Fibroblast of lung (primary cell): Measurements from ENCODE around the gene GTF3C2. TPM values are rescaled to one million over a fixed set of nuclear protein-coding genes. Genes with fewer than 3 reads are reported as not detected.
A peak's percentile ranks its signal among the peaks of the same experiment; 100 is the strongest.

Source experiments
- DNase-seq, 2 donors: peaks; one replicate each; pipeline versions ENCODE4 v3.0.0 to v3.0.0-alpha.2; 2010; ENCODE audit warnings: low read depth in 2 of 2
- H2AFZ ChIP-seq: 2 replicates; pipeline ENCODE4 v1.5.1; 2012; ENCODE audit warnings: low read length, control low read depth, inconsistent platforms
- H3K27ac ChIP-seq: 2 replicates; pipeline ENCODE4 v1.5.1; 2011; ENCODE audit warnings: low read length, control low read depth; ENCODE audit not compliant: insufficient read depth
- H3K27me3 ChIP-seq: 2 replicates; pipeline ENCODE4 v1.5.1; 2011; ENCODE audit warnings: mild to moderate bottlenecking, low read length; ENCODE audit not compliant: control insufficient read depth, insufficient read depth
- H3K36me3 ChIP-seq: 2 replicates; pipeline ENCODE4 v1.5.1; 2011; ENCODE audit warnings: low read length; ENCODE audit not compliant: control insufficient read depth, insufficient read depth
- H3K4me1 ChIP-seq: 2 replicates; pipeline ENCODE4 v1.5.1; 2011; ENCODE audit warnings: low read length; ENCODE audit not compliant: control insufficient read depth, insufficient read depth; ENCODE audit errors: extremely low read depth
- H3K4me2 ChIP-seq: 2 replicates; pipeline ENCODE4 v1.5.1; 2011; ENCODE audit warnings: low read length, control low read depth; ENCODE audit not compliant: insufficient read depth; ENCODE audit errors: extremely low read depth
- H3K4me3 ChIP-seq, 4 experiments: fragments of 200-600 bp in 1 of 4; sonication (generic) in 1 of 4; replicated peaks in 1 of 4; 2 replicates each; pipeline ENCODE4 v1.5.1; 2011 to 2016; ENCODE audit warnings: low read length in 4 of 4, low read depth in 3 of 4, mild to moderate bottlenecking in 3 of 4, control low read depth in 2 of 4, inconsistent platforms in 1 of 4, mixed read lengths in 1 of 4; ENCODE audit not compliant: insufficient read depth in 1 of 4; ENCODE audit errors: control extremely low read depth in 1 of 4
- H3K79me2 ChIP-seq: 2 replicates; pipeline ENCODE4 v1.5.1; 2012; ENCODE audit warnings: mild to moderate bottlenecking, low read length, inconsistent platforms; ENCODE audit not compliant: control insufficient read depth, insufficient read depth
- H3K9ac ChIP-seq: 2 replicates; pipeline ENCODE4 v1.5.1; 2011; ENCODE audit warnings: mild to moderate bottlenecking, low read length, control low read depth; ENCODE audit not compliant: insufficient read depth
- H3K9me3 ChIP-seq: 2 replicates; pipeline ENCODE4 v1.5.1; 2012; ENCODE audit warnings: low read depth, low read length; ENCODE audit not compliant: control insufficient read depth, insufficient read depth
- H4K20me1 ChIP-seq: 2 replicates; pipeline ENCODE4 v1.5.1; 2011; ENCODE audit warnings: low read length; ENCODE audit not compliant: control insufficient read depth, insufficient read depth; ENCODE audit errors: extremely low read depth
- EZH2 ChIP-seq: IDR thresholded peaks from 2 replicates; pipeline ENCODE4 v1.5.1; 2012; ENCODE audit warnings: low read length, control low read depth, mild to moderate bottlenecking; ENCODE audit errors: missing control alignments
- polyA plus RNA-seq, 2 donors: library from polyadenylated mRNA; depleted of rRNA in 1 of 2; stranded (reverse) in 1 of 2; unstranded in 1 of 2; fragments of >200 nt; gene quantifications; 2 replicates each; pipeline ENCODE4 v1.2.1, GENCODE V29; 2011 to 2012; ENCODE audit warnings: missing spikeins in 1 of 2
- total RNA-seq: library from RNA; depleted of rRNA; stranded (reverse); fragments of >200 nt; gene quantifications from 2 replicates; pipeline ENCODE4 v1.2.1, GENCODE V29; 2014
- TF ChIP-seq, protein P1 (sequence below), 2 donors: IDR thresholded peaks in 1 of 2; conservative IDR thresholded peaks in 1 of 2; 1 replicate in 1 of 2; 2 replicates in 1 of 2; pipeline ENCODE4 v1.5.1; 2011 to 2012; ENCODE audit warnings: low read length in 2 of 2, control low read depth in 1 of 2, inconsistent platforms in 1 of 2, low read depth in 1 of 2, mild to moderate bottlenecking in 1 of 2

GTF3C2 gene
- total and polyA plus RNA-seq, 2 donors (not counting 1 experiment from before 2014, with no cell fraction given), result 19.2 to 30.2 TPM

DNA sequence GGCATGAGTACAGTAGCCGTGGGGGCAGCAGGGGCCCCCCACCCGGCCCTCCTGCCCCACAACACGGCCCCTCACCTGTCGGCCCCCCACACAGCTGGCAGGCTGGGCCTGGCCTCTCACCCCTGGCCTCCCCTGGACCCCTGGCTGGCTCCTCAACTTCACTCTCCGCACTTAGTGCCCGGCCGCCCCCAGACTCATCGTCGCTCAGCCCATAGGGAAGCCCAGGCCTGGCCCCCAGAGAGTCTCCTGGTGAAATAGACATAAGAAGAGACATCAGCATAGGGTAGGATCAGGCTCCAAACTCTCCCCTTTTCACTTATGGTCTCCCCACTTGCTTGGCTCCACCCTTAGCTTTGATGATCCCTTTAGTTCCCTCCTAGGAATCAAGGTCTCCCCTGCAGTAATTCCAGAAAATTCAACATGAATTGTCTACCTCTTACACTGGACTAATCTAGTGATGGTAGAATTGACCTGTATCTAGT lies 22.3 kb upstream of the GTF3C2 start:
- H2AFZ ChIP-seq, result no peak overlapping the region
- H4K20me1 ChIP-seq, result no peaks in the 10 kb centered on the region
- no peak for DNase-seq
- no peaks in the 10 kb centered on the region for H3K9me3 ChIP-seq
- H3K36me3 ChIP-seq, result peaks cover 42% of the 10 kb centered on the region
- H3K79me2 ChIP-seq, result peaks cover 24% of the 10 kb centered on the region
- H3K9ac ChIP-seq, result no peak overlapping the region
- peaks cover 3% of the 10 kb centered on the region for H3K4me1 ChIP-seq
- TF ChIP-seq, protein P1, sequence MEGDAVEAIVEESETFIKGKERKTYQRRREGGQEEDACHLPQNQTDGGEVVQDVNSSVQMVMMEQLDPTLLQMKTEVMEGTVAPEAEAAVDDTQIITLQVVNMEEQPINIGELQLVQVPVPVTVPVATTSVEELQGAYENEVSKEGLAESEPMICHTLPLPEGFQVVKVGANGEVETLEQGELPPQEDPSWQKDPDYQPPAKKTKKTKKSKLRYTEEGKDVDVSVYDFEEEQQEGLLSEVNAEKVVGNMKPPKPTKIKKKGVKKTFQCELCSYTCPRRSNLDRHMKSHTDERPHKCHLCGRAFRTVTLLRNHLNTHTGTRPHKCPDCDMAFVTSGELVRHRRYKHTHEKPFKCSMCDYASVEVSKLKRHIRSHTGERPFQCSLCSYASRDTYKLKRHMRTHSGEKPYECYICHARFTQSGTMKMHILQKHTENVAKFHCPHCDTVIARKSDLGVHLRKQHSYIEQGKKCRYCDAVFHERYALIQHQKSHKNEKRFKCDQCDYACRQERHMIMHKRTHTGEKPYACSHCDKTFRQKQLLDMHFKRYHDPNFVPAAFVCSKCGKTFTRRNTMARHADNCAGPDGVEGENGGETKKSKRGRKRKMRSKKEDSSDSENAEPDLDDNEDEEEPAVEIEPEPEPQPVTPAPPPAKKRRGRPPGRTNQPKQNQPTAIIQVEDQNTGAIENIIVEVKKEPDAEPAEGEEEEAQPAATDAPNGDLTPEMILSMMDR (conservative IDR thresholded peaks at IDR 0.05 in 1 of 2, IDR thresholded peaks at IDR 0.05 in 1 of 2; ENCODE audit: low read depth in 1 of 2, low read length in 2 of 2), result no peak
- TF ChIP-seq EZH2, result no peak
- peak overlapping the region; percentile 100 for H3K4me2 ChIP-seq
- H3K4me3 ChIP-seq, result peak overlapping the region in 2 of 4 experiments; percentile 70 to 79
- H3K27ac ChIP-seq, result peak overlapping the region; percentile 99
- H3K27me3 ChIP-seq, result no peaks in the 10 kb centered on the region

DNA sequence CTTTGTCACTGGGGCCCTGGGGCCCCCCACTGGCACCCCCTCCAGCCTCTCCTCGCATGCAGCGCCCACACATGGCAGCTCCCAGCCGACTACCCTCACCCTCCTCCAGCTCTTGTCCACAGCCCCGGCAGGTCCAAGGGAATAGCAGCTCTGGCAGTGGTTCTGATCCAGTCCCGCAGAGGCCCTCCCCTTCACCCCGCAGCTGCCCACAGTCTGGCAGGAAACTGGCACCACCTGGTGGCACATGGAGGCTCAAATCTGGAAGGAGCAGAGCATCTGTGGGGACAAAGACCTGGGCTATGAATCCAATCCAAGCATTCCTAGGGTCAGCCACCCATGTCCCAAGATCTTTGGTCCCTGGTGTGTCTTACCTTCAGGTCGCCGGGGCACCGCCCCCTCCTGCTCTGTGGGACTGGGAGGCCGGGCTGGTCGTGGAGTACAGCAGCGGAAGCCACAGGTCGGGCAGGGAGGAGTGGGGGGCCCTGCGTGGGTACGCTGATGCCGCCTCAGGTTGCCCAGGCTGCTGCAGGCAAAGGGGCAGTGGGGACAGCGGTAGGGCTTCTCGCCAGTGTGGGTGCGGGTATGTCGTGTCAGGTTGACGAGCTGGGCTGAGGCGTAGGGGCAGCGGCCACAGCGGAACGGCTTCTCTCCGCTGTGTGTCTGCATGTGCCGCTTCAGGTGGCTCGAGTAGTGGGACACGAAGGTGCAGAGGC lies 21.7 kb upstream of the GTF3C2 start:
- H3K27me3 ChIP-seq, result no peaks in the 10 kb centered on the region
- no peak overlapping the region for H3K9ac ChIP-seq
- no peak overlapping the region for H3K27ac ChIP-seq
- H2AFZ ChIP-seq, result no peak overlapping the region
- H3K4me3 ChIP-seq, result no peak overlapping the region
- no peak for DNase-seq
- no peak overlapping the region for H3K4me2 ChIP-seq
- no peaks in the 10 kb centered on the region for H3K9me3 ChIP-seq
- peaks cover 44% of the 10 kb centered on the region for H3K36me3 ChIP-seq
- H4K20me1 ChIP-seq, result no peaks in the 10 kb centered on the region
- H3K79me2 ChIP-seq, result peaks cover 28% of the 10 kb centered on the region
- peaks cover 3% of the 10 kb centered on the region for H3K4me1 ChIP-seq
- TF ChIP-seq, protein P1 (conservative IDR thresholded peaks at IDR 0.05 in 1 of 2, IDR thresholded peaks at IDR 0.05 in 1 of 2; ENCODE audit: low read depth in 1 of 2, low read length in 2 of 2), result peak in 1 of 2 donors; percentile 17
- TF ChIP-seq EZH2, result no peak

DNA sequence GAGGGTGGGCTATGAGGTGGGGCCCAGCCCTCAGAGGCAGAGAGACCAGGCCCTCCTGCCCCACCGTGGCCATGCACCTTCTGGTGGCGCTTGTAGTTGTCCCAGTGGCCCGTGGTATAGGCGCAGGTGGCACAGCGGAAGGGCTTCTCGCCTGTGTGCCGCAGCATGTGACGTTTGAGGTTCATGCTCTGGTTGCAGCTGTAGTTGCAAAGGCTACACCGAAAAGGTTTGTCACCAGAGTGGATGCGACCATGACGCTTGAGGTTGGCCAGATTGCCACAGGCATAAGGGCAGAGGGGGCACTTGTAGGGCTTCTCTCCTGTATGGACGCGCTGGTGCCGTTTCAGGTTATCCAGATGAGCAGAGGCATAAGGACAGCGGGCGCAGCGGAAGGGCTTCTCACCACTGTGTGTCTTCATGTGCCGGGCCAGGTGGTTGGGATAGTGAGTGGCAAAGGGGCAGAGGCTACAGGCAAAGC lies 21.1 kb upstream of the GTF3C2 start:
- no peak for DNase-seq
- Histone ChIP-seq H4K20me1 (no peaks in the 10 kb centered on the region), H3K27ac (no peak overlapping the region), H3K79me2 (peaks cover 33% of the 10 kb centered on the region), H3K36me3 (peaks cover 46% of the 10 kb centered on the region), H3K9ac (no peak overlapping the region), H3K9me3 (no peaks in the 10 kb centered on the region), H3K27me3 (no peaks in the 10 kb centered on the region), H2AFZ (no peak overlapping the region), H3K4me1 (peaks cover 3% of the 10 kb centered on the region), H3K4me3 (no peak overlapping the region), H3K4me2 (no peak overlapping the region)
- no peak for TF ChIP-seq EZH2
- TF ChIP-seq, protein P1 (conservative IDR thresholded peaks at IDR 0.05 in 1 of 2, IDR thresholded peaks at IDR 0.05 in 1 of 2; ENCODE audit: low read depth in 1 of 2, low read length in 2 of 2), result no peak
